Activated CD8-positive, alpha-beta memory T cell treated with anti-CD3 and anti-CD28 coated beads, Interleukin-2, amount 50 U/mL, for 24 hours (primary cell): ENCODE data around the gene KCTD11.
A peak's percentile ranks its signal among the peaks of the same experiment; 100 is the strongest.

Experiments used
- DNase-seq: peaks from one replicate; pipeline ENCODE4 v3.0.0-alpha.2; 2020; ENCODE audit errors: extremely low read depth

Gene KCTD11

DNA sequence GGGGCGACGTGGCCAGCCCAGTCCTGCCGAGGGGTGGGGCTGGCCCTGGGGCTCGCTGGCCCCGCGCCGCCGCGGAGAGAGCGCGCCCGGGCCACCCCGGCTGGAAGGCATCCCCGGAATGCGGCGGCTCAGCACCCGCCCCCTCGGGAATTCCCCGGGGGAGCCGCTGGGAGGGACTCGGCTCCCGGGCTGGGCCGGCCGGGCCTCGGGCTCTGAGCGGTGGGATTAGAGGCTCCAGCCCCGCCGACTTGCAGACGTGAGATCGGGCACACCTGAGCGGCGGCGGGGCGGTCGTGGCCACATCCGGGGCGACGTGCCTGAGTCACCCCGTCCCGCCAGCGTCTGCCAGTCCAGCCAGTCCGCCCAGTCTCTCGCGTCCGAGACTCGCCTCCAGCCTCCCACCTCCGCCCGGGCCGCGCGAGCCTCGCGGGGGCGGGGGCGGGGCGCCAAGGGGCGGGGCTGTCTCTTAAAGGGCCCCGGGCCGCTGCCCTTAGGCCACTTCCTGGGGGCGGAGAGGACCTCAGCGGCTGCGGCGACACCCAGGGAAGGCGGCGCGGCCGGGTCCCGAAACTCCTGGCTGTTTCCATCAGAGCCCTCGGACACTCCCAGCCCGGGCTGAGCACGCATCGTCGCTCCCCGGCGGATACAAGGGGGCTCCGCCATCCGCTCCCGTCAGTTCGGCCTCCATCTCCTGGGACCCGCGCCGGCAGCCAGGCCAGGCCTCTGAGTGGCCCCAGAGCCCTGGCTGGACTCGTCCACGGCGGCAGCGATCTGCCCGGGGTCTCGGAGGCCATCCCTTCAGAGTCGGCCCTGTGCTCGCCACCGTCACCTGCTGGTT lies at the start of gene KCTD11:
TSS of gene KCTD11 (plus strand) at position 498 of the 838 bp plus-strand sequence.
- no peak for DNase-seq

DNA sequence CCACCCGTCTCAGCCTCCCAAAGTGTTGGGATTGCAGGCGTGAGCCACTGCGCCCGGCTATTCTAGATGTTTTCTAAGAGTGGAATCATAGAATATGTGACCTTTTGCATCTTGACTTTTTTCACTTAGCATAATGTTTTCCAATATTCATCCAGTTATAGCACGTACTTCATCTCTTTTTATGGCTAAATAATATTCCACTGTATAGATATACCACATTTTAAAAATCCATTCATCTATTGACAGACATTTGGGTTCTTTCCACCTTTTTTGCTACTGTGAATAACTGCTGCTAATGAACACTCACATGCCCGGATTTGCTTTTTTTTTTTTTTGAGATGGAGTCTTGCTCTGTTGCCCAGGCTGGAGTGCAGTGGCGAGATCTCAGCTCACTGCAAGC lies 47.8 kb upstream of the KCTD11 start:
- no peak for DNase-seq

DNA sequence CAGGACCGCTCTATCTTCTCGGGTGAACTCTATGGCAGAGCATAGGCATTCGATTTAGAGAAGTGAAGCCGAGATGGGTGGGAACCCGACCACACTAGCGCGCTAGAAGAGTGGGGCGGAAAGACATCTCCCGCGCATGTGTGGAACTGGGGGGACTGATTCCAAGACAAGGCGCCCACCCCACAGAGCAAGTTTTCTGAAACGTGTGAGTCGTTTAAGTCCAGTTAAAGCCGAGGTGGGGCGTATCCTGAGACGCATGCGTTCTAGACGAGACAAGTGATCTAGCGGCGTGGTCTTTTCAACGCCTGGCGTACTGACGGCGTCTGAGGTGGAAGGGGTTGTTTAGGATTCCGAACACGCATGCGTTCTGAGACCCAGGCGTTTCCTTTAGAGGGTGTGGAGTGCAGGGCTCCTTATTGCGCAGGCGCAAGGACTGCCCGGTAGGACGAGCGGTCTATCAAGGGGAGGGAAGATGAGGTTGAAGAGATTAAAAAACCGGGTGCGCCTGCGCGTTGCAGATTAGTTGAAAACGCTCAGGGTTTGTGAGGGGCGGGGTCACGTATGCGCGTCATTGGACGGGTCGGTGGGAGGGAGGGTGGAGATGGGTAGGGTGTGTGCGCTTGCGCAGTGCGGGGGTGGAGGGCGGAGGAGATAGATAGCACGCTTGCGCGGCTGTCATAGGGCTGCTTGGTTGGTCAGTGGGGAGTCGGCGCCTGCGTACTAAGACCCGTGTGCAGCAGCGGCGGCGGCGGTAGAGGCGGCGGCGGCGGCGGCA lies 44.9 kb upstream of the KCTD11 start, which contains the start of gene EIF5A:
TSS of gene EIF5A (plus strand) at position 718 of the 775 bp plus-strand sequence. CDS start 2,008 bp downstream, outside the sequence.
- DNase-seq: peak; percentile 100

DNA sequence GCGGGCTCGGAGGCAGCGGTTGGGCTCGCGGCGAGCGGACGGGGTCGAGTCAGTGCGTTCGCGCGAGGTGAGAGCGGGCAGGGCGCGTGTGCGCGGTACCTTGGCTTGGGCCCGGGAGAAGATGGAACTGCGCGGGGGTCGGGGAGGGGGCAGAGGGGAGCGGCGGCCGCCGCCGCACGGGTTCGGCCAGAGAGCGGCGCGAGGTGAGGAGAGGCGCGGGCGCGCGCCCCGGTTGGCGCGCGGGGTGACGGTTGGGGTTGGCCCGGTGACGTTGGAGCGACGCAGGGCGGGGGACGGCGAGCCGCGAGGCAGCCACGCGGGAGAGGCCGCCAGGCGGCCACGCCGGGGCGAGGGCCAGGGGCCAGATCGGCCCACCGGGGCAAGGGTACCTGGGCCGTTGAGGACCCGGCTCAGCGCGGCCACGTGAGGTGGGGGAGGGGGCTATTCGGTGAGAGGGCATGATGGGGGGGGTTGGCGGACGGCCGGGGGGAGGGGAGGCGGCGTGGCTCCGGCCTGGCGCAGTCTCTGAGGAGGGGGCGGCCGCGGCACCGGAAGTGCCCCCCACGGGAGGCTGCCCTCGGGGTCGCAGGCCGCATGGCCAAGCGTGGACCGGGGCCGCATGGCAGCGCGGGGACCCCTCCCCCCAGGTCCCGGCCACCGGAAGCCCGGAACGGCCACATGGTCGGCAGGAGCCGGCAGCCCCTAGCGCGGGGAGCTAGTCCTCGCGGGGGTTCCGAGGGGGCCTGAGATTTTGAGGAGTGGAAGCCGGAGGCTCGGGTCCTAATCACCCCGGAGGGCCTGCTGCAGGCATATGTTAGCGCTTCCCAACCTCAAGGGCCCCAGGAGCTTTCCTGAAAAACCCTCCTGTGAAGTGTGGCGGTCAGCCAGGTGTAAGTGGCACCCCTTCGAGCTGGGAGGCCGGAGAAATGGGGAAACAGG lies 44.0 kb upstream of the KCTD11 start:
- DNase-seq: no peak

- peak; percentile 71 for DNase-seq
These were observed 43.1 kb upstream of the KCTD11 start for GRCh38 chr17:7308625-7309433.

DNA sequence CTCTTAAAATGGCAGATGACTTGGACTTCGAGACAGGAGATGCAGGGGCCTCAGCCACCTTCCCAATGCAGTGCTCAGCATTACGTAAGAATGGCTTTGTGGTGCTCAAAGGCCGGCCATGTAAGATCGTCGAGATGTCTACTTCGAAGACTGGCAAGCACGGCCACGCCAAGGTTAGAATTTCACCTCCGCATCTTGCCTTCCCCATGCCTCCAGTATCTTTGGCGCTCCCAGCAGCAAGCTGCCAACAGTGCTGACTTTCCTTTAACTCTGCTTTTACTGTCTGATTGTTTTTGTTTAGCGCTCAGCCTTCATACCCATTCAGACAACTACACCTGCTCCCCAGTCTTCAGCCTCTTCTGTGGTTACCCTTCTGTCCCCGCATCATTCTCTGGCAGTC lies 42.3 kb upstream of the KCTD11 start:
- DNase-seq: no peak

DNA sequence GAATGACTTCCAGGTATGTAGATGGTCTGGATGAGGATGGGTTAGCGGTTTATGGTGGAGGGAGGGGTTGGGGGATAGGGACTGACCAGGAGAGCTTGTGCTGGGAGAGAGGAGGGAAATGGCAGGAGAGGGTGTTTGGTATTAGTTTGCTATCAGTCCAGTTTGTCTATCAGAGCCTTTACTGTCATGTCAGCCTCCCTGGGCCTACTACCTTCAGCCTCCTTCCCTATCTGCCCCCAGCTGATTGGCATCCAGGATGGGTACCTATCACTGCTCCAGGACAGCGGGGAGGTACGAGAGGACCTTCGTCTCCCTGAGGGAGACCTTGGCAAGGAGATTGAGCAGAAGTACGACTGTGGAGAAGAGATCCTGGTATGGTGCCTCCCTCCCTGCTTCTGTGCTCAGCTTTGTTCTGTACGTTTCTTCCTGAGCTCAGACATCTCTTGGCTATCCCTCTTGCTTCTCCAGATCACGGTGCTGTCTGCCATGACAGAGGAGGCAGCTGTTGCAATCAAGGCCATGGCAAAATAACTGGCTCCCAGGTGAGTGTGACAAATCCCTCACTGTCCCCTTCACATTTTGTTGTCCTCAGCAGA lies 40.8 kb upstream of the KCTD11 start:
- no peak for DNase-seq

DNA sequence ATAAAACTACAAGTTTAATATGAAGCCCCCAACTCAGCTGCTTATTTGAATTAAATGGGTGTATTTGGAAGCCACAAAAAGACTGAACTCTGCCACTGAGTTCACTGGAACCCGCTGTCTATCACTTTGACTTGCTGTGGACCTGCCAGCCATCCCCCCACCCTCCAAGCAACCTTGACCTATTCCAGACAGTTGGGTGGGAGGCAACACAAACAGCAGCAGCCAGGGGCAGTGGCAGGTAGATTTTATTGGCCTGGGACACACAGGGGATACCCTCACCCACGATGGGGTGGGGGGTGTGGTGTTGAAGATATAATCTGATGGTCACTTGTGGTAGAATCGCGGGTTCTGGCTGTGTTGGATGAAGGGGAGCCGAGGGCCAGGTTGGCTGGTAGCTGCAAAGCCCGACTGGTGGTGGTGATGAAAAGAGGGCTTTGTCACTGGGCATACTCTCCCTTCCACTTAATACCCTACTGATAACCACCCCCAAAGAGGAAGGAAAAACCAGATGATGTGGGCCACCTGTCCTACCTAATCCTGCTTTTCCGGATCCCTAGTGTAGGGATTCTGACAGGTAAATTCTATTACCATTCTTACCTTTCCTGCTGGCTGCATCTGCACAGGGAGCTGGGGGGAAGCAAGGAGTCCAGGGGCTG lies 39.4 kb upstream of the KCTD11 start:
- no peak for DNase-seq

DNA sequence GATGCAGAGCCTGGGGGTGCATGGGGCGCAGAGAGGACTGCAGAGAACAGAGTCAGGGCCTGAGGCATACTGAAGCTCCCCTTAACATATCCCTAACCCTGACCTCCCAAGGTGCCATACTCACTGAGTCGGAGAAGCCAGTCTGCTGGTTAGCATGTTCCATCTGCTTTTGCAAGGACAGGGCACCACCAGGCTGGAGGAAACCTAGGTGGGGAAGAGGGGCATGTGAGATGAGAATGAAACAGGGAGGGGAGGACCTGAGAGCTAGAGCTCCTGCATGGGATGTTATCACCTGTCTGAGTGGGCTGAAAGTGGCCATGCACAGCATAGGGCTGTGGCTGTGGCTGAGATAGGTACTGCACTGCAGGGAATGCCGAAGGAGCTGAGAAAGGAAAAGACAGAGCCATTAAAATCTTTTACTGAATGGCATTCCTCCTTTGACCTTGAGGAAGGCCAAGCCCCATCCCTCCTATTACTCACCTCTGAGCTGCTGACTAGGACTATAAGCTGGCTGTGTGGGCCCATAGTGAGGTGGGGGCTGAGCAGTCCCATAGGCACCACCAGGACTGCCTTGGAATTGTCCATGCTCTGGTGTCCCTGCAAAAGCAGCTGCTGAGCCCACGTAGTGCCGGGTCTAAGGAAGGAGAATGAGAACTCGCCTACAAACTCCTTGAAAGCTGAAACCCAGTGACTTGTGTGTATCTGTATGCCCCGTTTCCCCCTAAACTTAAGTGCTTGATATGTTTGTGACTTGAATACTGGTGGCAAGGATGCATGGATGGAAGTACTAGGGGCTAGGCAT lies 38.7 kb upstream of the KCTD11 start:
- DNase-seq: no peak

DNA sequence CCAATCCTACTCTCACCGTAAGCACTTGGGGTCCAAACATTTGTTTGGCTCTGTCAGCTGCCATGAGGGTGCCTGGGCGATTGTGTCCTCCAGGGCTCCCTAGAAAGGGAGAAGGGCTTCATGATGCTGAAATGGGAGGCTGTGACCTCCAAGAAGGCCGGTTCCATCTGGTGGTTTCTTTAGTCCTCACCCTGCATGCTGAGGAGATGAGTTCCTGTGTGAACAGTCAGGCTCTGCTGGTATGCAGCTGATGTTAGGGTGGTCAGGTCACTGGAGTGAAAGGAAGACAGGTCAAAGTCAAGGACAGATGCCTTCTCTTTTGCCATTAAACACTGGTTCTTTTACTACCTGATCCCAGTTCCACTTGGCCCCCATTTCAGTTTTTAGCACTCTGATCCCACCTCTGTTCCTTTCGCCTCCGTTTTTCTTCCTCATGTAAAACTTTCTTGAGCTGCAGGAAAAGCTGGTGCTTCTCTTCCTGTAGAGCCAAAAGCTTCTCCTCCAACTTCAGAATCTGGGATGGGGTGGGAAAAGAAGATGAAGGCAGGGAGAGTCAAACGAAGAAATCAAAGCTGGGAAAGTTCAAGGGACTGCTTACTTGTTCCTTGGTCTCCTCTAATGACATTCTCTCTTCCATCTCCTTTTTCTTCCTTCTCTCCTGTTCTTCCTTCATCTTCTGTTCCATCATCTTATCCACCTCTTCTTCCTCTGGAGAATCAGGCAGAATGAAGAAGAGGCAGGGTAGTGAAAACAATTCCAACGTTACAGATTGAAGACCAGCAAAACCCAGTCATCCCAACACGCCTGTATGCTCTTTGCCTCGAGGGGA lies 37.9 kb upstream of the KCTD11 start:
- DNase-seq: no peak

DNA sequence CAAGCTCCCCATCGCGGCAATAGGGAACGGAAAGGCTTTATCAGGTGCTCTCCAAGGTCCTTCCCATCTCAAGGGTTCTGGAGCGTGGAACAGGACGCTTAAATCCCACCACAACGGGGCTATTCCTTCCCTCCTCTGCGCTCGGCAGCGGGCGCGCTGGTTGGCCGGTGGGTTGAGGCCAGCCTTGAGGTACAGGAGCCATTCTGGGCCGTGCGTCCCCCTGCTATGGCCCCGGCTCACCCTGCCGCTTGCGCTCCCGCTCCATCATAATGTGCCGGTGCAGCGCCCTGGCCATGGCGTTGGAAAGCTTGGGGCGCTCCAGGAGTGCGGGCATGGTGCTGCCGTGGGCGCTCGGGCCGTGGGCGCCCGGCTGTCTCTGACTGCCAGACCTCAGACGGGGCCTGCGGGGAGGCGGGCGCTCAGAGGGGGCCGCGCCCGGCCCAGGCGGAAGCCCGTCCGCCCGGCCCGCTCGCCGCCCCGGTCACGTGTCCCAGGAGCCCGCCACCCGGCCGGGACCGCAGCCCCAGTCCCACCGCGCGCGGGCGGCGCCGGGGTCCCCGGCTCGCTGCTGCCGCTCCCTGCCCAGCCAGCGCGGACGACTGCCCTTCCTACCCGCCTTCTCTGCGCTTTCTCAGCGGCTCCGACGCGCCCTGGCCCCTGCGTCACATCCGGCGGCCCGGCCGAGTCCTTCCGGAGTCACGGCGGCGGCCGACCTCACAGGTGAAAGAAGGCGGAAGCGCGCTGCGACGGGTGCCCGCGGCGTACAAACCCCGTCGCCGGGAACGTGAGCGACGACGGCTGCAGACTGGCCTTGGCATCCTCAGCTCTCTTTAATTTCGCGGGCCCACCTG lies 37.0 kb upstream of the KCTD11 start, which contains the start of gene GPS2:
TSS of gene GPS2 (minus strand) at position 642 of the 851 bp plus-strand sequence. CDS start at position 334, 308 bp downstream.
- DNase-seq: peak; percentile 78

DNA sequence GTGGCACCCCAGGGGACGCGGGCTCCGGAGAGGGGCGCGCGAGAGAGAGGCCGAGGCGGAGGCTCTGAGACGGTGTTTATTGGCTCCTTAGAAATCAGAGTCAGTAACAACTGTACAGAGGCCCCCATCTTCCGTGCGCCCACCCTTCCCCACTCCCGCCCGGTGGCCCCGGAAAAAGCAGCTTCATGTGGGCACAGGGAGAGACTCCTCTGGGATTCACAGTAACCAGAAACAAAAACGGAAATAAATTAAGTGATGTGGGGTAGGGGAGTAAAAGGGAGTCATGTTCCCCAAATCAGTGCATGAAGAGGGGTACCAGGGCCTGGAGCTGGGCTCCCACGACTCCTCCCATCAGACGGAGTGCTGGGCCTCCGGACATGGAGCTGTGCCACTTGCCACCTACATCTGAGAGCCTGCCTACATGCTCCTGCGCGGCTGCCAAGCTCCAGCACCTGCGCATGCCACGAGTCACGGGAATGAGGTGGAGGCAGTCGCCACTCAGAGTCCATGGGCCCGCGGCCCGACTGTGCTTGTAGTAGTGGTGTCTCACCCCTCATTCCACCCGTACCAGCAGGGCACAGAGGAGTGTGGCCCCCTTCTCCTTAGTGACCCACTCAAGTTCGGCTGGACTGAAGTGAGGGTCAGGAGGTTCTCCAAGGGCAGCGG lies 36.3 kb upstream of the KCTD11 start:
- no peak for DNase-seq

GRCh38 chr17:7317161-7317803 lies 34.7 kb upstream of the KCTD11 start:
- no peak for DNase-seq

DNA sequence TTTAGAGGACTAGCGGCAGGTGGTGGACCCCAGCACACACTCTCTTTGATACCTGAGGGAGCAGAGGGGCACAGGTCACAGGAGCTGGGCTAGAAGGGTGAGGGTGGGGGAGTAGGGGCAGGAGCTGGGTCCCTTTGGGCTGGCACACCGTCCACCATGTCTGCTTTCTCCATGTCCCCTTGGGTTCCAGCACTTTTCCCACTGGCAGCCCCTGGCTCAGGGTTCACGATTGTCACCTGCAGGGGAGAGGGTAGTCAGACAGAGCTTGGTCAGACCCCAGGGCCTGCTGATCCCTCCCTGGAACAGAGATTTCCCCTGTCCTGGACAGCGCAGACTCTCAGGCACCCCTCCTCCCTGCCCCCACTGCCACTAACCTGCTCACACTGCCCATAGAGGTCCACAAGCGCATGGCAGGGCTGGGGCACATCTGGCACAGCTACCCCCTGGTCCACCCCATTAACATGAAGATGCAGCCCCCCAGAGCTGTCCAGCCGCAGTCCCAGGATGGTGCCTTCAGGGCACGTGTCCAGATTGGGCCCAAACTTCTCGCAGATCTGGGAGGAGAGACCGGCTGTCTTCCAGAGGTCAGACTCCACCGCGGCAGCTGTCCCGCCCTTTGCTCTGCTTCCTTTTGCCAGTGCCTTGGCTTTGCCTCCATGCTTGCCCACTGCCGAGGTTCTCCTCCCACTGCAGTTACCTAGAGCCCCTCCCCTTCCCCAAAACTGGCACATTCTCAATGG lies 33.7 kb upstream of the KCTD11 start:
- DNase-seq: no peak

DNA sequence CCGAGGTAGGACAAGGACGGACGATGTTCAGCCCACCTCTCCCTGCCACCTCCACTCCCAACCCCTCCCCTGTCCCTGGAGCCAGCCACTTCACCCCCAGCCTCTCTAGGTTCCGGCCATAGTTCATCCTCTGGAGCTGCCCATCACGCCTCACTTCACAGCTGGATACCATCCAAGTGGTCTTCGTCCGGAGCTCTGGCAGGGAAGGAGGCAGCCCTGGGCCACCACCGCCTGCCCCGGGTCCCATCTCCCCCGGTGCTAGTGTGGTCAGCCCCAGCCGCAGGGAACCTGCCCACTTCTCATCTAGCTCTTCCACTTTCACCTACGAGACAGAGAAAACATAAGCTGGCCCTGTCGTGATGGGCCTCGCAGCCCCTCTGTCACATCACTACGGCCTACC lies 30.5 kb upstream of the KCTD11 start:
- DNase-seq: no peak
